Hepatic stellate cell (primary cell): ENCODE measurements around the gene HOXB5.
A peak's percentile ranks its signal among the peaks of the same experiment; 100 is the strongest.

Experiments used
- DNase-seq: peaks from one replicate; pipeline ENCODE4 v3.0.0; 2011; ENCODE audit warnings: low spot score

HOXB5 gene

GRCh38 chr17:48589060-48589830 lies 4.3 kb downstream of the HOXB5 start:
- no peak for DNase-seq

- no peak for DNase-seq
Observed at GRCh38 chr17:48588528-48588927, 5.1 kb downstream of the HOXB5 start.

- DNase-seq, result no peak
Observed at GRCh38 chr17:48588074-48588415, 5.5 kb downstream of the HOXB5 start.

- no peak for DNase-seq
Observed at GRCh38 chr17:48587276-48588073, 6.1 kb downstream of the HOXB5 start.

- no peak for DNase-seq
Observed at GRCh38 chr17:48586355-48587258, 7.0 kb downstream of the HOXB5 start.

GRCh38 chr17:48584223-48584741 lies 9.3 kb downstream of the HOXB5 start:
- DNase-seq, result no peak

- DNase-seq, result no peak
Observed at GRCh38 chr17:48583708-48584222, 9.8 kb downstream of the HOXB5 start.

GRCh38 chr17:48582750-48583069 lies 10.9 kb downstream of the HOXB5 start:
- no peak for DNase-seq

GRCh38 chr17:48579760-48580554 lies 13.6 kb downstream of the HOXB5 start:
- DNase-seq, result no peak

GRCh38 chr17:48579471-48579759 lies 14.2 kb downstream of the HOXB5 start:
- no peak for DNase-seq

- DNase-seq, result no peak
Observed at GRCh38 chr17:48578616-48579470, 14.7 kb downstream of the HOXB5 start.

GRCh38 chr17:48577946-48578615 lies 15.5 kb downstream of the HOXB5 start, which contains the start of gene HOXB4:
HOXB4 (minus strand) TSS chr17:48578350; CDS start chr17:48578319, 31 bp downstream.
- peak; percentile 83 for DNase-seq

- no peak for DNase-seq
Observed at GRCh38 chr17:48577330-48577945, 16.1 kb downstream of the HOXB5 start.

GRCh38 chr17:48576479-48577309 lies 16.9 kb downstream of the HOXB5 start:
- no peak for DNase-seq

- no peak for DNase-seq
Observed at GRCh38 chr17:48575673-48576478, 17.7 kb downstream of the HOXB5 start.

- DNase-seq, result no peak
Observed at GRCh38 chr17:48575066-48575582, 18.5 kb downstream of the HOXB5 start.

- no peak for DNase-seq
Observed at GRCh38 chr17:48574505-48575065, 19.0 kb downstream of the HOXB5 start.
